IPS DF 6.9 (cell line): ENCODE results near the gene ZNF691.
"Not testable (repeated sequence)": the region's sequence is repeated elsewhere in the genome, so short reads cannot be mapped to it uniquely, and the experiment has no call there.

Source experiments
- DNase-seq: peaks from one replicate; pipeline ENCODE4 v3.0.0-alpha.2; 2013; ENCODE audit warnings: low read depth, low spot score
- H3K27ac ChIP-seq: one replicate; pipeline ENCODE4 v1.5.1; 2013; ENCODE audit warnings: low read length, control low read depth
- H3K27me3 ChIP-seq: 2 replicates; pipeline ENCODE4 v1.6.1; 2013; ENCODE audit warnings: mild to moderate bottlenecking, low read length; ENCODE audit not compliant: control insufficient read depth, insufficient read depth
- H3K36me3 ChIP-seq: 2 replicates; pipeline ENCODE4 v1.6.1; 2013; ENCODE audit warnings: low read length; ENCODE audit not compliant: control insufficient read depth, insufficient read depth
- H3K4me1 ChIP-seq: 2 replicates; pipeline ENCODE4 v1.6.1; 2013; ENCODE audit warnings: low read length; ENCODE audit not compliant: control insufficient read depth, insufficient read depth
- H3K4me3 ChIP-seq: 2 replicates; pipeline ENCODE4 v1.5.1; 2013; ENCODE audit warnings: mild to moderate bottlenecking, low read length
- H3K9me3 ChIP-seq: 2 replicates; pipeline ENCODE4 v1.6.1; 2013; ENCODE audit warnings: low read length, inconsistent platforms; ENCODE audit not compliant: control insufficient read depth, insufficient read depth
- WGBS: extraction: QIAGEN DNeasy Blood & Tissue Kit; methylation state at CpG from one replicate; pipeline ENCODE4 v1.1.7; 2013; ENCODE audit warnings: mixed read lengths, missing lambda C conversion rate; ENCODE audit not compliant: insufficient read length, insufficient coverage; 5-methylcytosine and 5-hydroxymethylcytosine counted together

ZNF691 gene

DNA sequence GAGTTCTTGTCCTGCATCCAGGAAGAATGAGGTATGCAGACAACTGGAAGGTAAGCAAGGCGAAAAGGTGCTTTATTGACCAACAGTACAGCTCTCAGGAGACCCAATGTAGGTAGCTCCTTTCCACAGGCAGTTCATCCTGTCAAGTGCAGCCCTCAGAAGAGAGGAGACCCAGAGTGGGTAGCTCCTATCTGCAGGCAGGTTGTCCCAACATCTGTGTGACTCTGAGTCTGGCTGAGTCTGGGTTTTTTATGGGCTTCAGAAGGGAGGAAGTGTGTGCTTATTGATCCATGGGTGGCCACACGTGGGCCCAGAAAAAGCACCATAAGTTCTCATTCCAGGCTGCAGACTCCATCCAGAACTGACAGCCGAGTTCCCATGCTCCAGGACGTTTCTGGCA, 34.0 kb downstream of the ZNF691 start:
- Histone ChIP-seq H3K9me3 (no peaks in the 10 kb centered on the region), H3K27me3 (no peaks in the 10 kb centered on the region), H3K36me3 (no peaks in the 10 kb centered on the region), H3K4me3 (no peak overlapping the region), H3K27ac (no peak overlapping the region), H3K4me1 (no peaks in the 10 kb centered on the region)
- DNase-seq = no peak
- no CpG with 5 or more reads among the region's 4 CpGs for WGBS

DNA sequence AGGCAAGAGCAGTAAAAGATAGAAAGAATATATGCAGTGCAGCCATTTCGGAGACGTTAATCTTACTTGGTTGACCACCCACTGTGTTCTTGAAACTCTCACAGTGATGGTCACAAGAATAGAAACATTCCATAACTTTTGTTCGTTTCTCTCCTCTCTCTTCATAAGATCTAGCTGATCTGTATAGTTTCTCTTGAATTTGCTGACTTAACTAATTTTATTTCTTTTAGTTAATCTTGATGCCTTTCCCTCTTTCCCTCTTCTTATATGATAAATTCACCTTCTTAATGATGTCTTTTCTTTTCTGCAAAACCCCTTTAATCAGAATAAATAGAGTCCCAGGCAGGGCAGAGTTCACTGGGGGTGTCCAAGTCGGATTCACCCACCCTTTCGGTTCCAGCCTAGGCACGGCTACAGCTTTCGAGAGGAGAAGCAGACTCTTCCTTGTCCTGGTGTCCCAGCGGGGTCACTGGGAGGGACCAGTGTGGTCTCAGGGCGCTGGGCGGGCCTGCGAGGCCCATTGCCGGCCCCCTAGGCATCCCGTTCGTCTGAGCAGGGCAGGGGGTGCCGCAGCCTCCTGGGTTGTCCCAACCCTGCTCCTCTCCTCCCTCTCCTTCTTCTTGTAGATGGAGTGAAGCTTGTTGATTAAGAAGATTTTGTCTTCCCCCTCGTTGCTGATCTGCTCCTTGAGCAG, 39.8 kb downstream of the ZNF691 start:
- DNase-seq = no peak

DNA sequence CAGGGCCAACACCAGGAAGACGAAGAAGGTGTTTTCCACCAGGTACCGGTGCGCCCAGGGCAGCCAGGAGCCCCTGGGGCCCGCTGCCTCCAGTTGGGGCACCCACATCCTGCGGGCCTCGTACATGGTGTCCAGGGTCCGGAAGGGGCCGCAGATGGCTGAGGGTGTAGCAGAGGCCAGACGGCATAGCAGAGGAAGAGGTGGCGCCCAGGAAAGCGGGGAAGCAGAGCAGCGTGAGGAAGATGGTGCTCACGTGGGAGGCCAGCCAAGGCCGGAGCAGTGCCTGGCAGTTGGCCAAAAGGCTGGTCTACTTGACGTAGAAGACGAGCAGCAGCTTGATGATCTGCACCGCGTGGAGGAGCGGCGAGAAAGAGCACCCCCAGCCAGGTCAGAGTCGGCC, 40.4 kb downstream of the ZNF691 start:
- H3K27ac ChIP-seq = no peak overlapping the region
- H3K27me3 ChIP-seq = no peaks in the 10 kb centered on the region
- no peaks in the 10 kb centered on the region for H3K9me3 ChIP-seq
- H3K4me1 ChIP-seq = no peaks in the 10 kb centered on the region
- H3K36me3 ChIP-seq = no peaks in the 10 kb centered on the region
- no peak overlapping the region for H3K4me3 ChIP-seq
- DNase-seq = no peak
- WGBS = no CpG with 5 or more reads among the region's 21 CpGs

More for the DNA sequence above, 39.8 kb downstream of the ZNF691 start:
- H3K4me3 ChIP-seq = no peak overlapping the region
- no peaks in the 10 kb centered on the region for H3K27me3 ChIP-seq
- H3K9me3 ChIP-seq = no peaks in the 10 kb centered on the region
- no peak overlapping the region for H3K27ac ChIP-seq
- no peaks in the 10 kb centered on the region for H3K36me3 ChIP-seq
- H3K4me1 ChIP-seq = no peaks in the 10 kb centered on the region
- no CpG with 5 or more reads among the region's 16 CpGs for WGBS

DNA sequence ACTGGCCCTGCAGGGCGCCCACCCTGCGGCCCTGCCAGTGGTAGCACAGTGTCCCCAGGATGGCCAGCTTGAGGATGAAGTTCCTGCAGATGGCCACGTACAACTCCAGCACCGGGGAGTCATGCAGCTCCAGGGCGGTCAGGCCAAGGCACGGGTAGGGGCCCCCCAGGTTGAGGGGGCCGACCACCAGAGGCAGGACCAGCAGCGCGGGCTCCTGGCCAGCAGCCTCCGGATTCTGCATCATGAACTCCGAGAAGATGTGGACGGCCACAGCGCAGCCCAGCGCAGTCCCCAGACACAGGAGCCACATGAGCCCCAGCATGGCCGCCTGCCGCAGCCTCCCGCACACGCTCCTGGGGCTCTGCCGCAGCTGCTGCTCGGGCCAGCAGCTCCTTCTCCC, 41.0 kb downstream of the ZNF691 start:
- Histone ChIP-seq H3K27me3 (no peaks in the 10 kb centered on the region), H3K27ac (no peak overlapping the region), H3K36me3 (no peaks in the 10 kb centered on the region), H3K4me1 (no peaks in the 10 kb centered on the region), H3K4me3 (no peak overlapping the region), H3K9me3 (no peaks in the 10 kb centered on the region)
- no peak for DNase-seq
- WGBS = no CpG with 5 or more reads among the region's 20 CpGs

DNA sequence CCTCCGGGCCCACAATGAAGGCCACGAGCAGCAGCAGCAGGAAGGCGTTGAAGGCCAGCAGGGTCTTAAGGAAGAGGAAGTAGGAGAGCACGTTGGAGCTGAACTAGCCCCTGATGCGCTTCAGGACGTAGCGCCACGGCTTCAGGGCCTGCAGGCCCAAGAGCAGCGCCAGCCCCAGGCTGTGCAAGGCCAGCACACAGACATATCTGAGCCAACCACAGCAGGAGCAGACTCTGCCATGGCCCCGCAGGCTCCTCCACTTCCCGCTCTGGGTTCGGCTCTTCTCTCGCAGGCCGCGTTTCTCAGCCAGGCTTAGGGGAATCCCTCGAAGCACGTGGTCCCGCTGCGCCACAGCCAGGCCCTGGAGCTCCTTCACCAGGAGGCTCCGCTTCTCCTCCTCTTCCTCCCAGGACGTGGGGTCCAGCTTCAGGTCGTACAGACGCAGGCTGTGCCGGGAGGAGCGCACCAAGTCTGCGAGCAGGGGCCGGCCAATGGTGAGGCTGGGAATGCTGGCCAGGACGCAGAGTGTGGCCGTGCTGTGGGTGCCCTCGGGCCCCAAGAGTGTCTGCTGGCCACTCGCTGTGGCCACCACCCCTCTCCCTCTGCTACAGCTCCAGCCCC, 41.7 kb downstream of the ZNF691 start:
- no CpG with 5 or more reads among the region's 31 CpGs for WGBS
- Histone ChIP-seq H3K9me3 (no peaks in the 10 kb centered on the region), H3K4me1 (no peaks in the 10 kb centered on the region), H3K4me3 (no peak overlapping the region), H3K27ac (no peak overlapping the region), H3K27me3 (no peaks in the 10 kb centered on the region), H3K36me3 (no peaks in the 10 kb centered on the region)
- DNase-seq = no peak

DNA sequence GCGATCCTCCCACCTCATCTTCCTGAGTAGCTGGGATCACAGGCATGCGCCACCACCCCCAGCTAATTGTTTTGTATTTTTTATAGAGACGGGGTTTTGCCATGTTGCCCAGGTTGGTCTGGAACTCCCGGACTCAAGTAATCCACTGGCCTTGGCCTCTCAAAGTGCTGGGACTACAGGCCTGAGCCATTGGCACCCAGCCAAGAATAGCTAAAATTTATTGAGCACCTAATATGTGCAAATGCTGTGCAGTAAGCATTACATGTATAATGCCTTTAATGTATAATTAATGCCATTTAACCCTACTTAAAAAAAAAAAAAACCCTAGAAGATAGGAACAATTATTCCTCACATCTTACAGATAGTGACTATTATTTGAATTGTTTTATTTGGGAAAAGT, 42.9 kb downstream of the ZNF691 start:
- Histone ChIP-seq H3K27ac (no peak overlapping the region), H3K4me1 (no peaks in the 10 kb centered on the region), H3K36me3 (no peaks in the 10 kb centered on the region), H3K9me3 (no peaks in the 10 kb centered on the region), H3K27me3 (no peaks in the 10 kb centered on the region), H3K4me3 (no peak overlapping the region)
- WGBS = no CpG with 5 or more reads among the region's 4 CpGs
- no peak for DNase-seq

DNA sequence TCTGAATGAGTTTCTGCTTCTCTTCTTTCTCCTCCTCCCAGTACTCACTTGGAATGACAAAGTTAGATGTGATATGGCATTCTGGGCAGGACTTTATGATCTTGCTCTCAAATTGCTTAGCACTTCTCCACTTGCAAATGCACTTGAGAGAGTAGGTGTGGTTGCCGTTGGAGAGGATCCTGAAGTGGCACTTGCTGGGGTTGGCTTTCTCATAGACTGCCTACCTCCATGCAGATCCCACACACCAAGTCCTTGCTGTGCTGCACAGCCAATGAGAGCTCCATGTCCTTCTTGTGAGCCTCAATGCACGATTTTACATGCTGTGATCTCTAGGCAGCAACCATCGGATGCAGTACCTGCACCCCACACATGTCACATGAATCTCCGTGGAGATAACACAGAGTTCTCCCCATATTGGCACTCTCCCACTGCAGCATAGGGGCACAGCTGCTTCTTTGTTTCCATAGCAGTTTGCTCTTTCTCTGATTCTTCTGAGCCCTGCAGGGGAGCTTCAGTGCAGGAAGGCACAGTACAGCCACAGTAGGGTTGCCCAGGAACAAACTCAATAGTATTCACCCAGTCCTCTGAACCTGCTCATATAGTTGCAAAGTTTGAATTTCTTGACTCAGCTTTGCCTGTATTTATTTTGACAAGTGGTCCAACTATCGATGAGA, 45.2 kb downstream of the ZNF691 start:
- Histone ChIP-seq H3K4me1 (no peaks in the 10 kb centered on the region), H3K4me3 (no peak overlapping the region), H3K27me3 (no peaks in the 10 kb centered on the region), H3K27ac (no peak overlapping the region), H3K36me3 (no peaks in the 10 kb centered on the region), H3K9me3 (no peaks in the 10 kb centered on the region)
- WGBS = no CpG with 5 or more reads among the region's 5 CpGs
- DNase-seq = no peak

DNA sequence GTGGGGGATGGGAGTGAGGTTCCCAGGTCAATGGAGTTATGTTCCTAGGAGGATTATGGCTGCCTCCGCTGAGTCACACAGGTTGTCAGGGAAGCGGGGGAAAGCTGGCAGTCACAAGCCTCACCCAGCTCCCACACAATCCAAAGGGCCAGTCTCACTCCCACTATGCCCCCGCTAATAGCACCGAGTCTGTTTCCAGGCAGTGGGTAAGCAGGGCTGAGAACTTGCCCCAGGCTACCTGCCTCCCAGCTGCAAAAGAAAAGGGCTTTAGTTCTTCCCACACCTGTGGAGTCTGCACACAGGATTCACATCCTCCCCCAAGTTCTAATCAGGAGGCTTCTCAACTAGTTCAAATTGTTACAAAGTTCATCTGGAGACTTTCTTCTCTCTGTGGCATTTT, 53.5 kb downstream of the ZNF691 start:
- H3K27ac ChIP-seq, DNase-seq, H3K4me3 ChIP-seq, H3K9me3 ChIP-seq, H3K27me3 ChIP-seq, H3K4me1 ChIP-seq, H3K36me3 ChIP-seq: not testable (repeated sequence)
- no CpG with 5 or more reads among the region's 4 CpGs for WGBS
